Stimulated activated CD8-positive, alpha-beta memory T cell treated with anti-CD3 and anti-CD28 coated beads, Interleukin-7, amount 100 ng/mL, for 4 hours (primary cell): ENCODE measurements around the gene MUC7.
A peak's percentile ranks its signal among the peaks of the same experiment; 100 is the strongest.
"Not testable (repeated sequence)": the region's sequence is repeated elsewhere in the genome, so short reads cannot be mapped to it uniquely, and the experiment has no call there.

ENCODE experiments used
- DNase-seq, 2 donors: peaks; one replicate each; pipeline ENCODE4 v3.0.0-alpha.2; 2020; ENCODE audit warnings: low read depth in 2 of 2

Gene MUC7

DNA sequence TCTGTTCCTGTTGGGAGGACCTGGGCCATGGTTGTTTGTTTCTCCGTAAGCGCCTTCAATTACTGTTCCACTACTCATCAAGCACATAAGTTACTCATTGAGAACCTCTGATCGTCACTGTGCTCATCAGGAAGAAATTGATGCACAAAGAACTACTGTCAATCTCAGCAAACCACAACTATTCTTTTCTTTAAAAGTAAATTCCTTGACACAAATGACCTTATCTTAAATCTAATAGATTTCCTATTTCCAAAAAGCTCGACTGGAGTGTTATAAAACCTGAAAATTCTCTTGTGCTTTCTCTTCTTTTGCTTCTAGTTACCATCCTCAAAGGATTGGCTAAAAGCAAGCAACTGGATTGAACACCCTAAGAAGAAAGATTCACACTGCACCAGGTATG, at the start of gene MUC7:
TSS of gene MUC7 (plus strand) at position 301 of the 400 bp plus-strand sequence. CDS start 1,825 bp downstream, outside the sequence.
- DNase-seq, result no peak

DNA sequence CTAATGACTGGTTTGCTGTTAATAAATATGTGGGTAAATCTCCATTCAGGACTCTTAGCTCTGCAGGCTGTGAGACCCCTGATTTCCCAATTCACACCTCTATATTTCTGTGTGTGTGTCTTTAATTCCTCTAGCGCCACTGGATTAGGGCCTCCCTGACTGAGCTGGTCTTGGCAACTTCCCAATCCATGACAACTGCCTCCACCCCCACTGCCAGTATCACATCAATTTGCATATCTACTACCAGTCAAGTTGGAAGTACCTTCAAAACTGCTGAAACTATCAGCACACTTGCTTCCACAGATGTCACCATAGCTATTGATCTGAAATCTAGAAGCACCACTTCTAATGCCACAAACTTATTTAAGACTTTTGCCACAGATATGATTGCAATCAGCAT, 46.7 kb upstream of the MUC7 start:
- DNase-seq, result no peak

DNA sequence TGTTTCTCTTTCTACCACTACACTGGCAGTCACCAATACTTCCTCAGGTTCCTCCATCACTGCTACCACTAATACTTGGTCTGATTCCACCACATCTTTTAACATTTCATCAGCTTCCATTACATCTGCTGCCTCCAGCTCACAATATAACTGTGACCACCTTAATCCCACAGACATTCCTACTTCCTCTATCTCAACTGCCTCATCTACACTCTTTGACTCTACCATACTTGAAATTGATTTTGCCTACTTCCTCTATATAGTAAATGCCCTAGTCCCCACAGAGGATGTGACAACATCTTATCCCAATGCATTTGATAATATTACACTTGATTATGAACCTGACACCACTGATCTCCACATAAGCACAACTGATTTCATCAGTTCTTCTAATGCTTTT, 45.2 kb upstream of the MUC7 start:
- no peak for DNase-seq

- no peak for DNase-seq
Observed at GRCh38 chr4:70437197-70437596, 34.8 kb upstream of the MUC7 start.

- DNase-seq, result no peak
Observed at GRCh38 chr4:70442474-70442873, 29.5 kb upstream of the MUC7 start.

DNA sequence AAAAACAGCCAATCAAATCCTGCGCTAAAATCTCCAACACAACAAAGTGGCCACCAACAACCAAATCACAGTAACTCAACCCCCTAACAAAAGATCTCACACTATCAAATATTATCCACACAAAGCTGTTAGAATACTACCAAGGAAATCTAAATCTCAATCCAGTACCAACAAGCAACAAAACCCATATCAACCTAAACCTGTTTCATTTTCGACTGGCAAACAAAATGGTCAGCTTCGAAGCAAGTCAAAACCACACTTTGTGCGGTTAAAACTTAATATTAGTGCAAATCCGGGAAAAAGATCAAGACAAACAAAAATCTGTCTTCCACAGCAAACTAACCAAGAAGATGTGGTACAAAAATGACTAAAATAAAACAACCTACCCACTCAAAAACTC, 28.7 kb upstream of the MUC7 start:
- DNase-seq, result no peak

GRCh38 chr4:70449220-70449619, 22.8 kb upstream of the MUC7 start:
- no peak for DNase-seq

DNA sequence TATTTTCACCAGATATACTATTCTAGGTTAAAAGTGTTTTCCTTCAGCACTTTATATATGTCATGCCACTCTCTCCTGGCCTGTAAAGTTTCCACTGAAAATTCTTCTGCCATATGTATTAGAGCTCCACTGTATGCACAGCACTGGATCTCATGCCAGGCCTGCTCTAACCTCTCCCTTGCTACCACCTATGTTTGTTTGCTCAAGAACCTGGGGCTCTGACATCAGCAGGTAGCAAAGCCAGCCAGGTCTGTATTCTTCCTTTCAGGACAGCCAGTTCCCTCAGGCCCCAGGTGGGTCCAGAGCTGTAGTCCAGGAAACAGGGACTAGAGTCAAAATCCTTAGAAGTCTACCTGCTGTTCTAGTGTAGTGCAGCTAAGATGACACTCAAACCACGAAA, 19.1 kb upstream of the MUC7 start:
- DNase-seq, result no peak

DNA sequence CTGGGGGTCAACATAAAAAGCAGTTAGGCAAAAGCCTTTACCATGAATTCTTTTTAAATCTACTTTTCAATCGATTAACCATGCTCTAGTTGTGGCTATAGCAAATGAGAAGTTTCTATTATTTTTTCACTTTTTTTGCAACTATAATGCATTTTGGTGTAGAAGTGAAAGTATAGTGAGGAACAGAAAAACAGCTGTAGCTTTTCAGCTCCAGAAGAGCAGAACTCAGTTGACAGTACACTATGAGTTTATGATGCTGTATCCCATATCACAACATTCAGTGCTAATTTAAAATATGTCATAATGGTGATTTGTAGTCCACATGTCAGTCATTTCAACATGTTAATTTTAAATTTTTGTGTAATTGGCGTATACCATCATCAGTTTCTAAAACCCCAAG, 8.7 kb upstream of the MUC7 start:
- DNase-seq, result no peak

GRCh38 chr4:70473679-70474078, 1.7 kb downstream of the MUC7 start:
- DNase-seq, result no peak

DNA sequence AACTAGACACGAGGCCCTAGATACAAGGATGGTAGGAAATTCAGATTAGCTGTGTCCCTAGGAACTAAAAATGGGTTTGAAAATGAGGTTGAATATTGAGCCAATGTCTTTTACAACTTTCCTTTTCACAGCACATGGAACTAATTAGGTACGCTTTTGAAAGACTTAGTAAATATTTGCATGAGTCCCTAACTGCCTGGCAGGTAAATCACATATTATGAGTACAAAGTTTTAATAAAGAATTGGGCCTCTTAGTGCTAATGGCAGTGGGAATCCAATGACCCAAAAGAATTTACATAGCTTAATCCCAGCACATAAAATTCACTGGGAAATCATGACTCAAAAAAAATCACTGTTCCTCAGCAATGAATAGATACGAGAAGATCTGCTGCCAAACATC, 16.8 kb downstream of the MUC7 start:
- no peak for DNase-seq

GRCh38 chr4:70496231-70496630, 24.2 kb downstream of the MUC7 start:
- no peak for DNase-seq

GRCh38 chr4:70501838-70502237, 29.8 kb downstream of the MUC7 start:
- DNase-seq, result not testable (repeated sequence)

DNA sequence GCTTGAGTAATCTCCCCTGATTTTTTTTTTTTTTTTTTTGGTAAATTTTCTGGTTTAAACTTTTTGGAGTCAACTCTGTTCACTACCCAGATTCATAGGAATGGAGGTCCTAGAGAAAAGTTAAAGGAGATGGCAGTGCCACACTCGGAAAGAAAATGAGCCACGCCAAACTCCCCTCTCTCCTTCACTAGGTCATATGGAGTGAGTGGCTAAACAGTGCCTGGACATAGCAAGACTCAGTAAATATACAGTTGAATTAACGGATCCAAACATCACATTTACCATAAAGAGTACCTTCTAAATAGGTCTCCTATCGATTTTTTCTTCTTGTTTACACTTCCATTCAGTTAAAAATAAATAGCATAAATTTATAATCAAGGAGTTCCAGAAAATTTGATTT, 32.7 kb downstream of the MUC7 start:
- no peak for DNase-seq

GRCh38 chr4:70505151-70505748, 33.3 kb downstream of the MUC7 start:
- peak; percentile 18 to 19 for DNase-seq

DNA sequence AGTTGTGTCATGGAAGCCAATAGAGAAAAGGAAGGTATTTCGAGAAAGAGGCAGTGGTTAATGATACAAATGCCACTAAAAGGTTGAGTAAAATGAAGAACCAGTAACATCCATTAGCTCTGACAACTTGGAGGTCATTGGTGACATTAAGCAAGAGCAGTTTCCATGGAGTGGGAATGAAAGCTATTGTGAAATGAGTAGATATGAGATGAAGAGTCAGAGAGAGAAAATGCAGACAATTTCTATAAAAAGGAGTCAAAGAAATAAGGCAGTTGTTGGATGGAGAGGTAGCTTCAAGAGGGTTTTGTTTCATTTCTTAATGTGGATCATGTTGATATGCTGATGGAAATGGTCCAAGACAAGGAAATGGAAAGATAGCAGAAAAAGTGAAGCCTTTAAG, 36.8 kb downstream of the MUC7 start:
- DNase-seq, result no peak

DNA sequence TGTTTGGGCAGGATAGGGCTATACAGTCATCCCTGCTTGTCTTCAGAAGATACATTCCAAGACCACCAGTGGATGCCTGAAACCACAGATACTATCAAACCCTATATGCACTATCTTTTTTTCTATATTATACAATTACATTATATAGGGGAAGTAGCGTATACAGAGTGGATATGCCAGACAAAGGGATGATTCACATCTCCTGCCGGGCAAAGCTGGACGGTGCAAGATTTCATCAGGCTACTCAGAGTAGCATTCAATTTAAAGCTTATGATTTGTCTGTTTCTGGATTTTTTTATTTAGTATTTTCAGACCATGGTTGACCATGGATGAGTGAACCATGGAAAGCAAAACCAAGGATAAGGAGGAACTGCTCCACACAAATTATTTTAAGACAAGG, 39.4 kb downstream of the MUC7 start:
- DNase-seq, result no peak

DNA sequence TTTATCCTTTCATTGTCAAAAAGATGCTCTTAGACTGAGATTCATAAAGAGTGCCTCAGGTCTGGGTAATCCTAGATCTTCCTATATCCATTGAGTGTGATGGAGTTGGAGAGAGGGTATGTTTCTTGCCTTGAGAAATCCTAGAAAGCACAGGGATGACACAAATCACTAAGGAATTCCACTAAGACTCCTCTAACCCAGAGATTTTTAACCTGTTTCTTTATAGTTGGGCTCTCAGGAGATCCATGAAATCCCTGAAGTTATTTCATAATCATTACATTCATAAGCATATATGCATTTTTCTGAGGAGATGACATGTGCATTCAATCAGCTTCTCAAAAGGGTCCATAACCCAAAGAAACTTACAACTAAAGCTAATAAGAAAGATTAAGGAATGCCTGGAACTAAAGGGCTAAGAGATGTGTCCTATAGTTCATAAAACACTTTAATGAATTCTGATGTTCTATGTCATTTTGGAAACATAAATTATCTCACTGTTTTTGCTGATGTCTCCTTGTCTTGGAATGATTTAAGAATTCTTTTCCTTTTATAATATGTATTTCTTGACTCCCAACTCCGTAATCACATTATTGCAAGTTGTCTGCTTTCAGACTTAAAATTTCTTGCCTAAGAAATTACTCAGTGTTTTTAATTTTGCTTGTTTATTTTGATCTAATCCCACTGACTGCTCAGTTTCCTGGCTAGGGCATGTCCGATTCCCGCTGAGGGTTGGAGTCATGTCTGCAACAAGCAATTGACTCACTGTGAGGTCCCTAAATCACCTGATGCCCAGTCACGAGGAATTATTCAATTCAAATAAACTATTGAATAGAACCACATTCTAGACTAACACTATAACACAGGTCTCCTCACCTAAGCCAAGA, 43.6 kb downstream of the MUC7 start:
- DNase-seq, result no peak

DNA sequence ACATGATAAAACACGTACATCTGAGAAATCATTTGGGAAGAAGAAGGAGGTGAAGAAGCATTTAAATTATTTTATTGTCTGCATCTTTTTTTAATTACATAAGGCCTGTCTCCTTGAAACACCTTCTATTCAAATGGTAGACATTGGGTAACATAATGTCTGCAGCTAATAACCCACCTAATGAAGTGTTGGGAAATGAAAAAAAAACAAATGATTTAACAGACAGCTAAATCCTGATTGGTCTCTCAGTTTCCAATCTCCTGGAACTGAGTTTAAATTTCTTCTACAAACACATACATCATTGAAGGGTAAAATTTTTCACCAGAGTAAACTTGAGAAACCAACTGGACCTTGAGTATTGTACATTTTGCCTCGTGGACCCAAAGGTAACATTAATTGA, 46.3 kb downstream of the MUC7 start, which contains the start of gene AMTN:
TSS of gene AMTN (plus strand) at position 301 of the 400 bp plus-strand sequence. CDS start 209 bp downstream, outside the sequence.
- no peak for DNase-seq

GRCh38 chr4:70518716-70519115, 46.7 kb downstream of the MUC7 start:
- no peak for DNase-seq

GRCh38 chr4:70522626-70523025, 50.6 kb downstream of the MUC7 start:
- DNase-seq, result no peak

- no peak for DNase-seq
Observed at GRCh38 chr4:70530997-70531396, 59.0 kb downstream of the MUC7 start.

- no peak for DNase-seq
Observed at GRCh38 chr4:70531981-70532380, 60.0 kb downstream of the MUC7 start.
